Type B pancreatic cell (in vitro differentiated cells): Measurements from ENCODE around the gene LDLRAD3. TPM values are rescaled to one million over a fixed set of nuclear protein-coding genes. Genes with fewer than 3 reads are reported as not detected.

Experiments used
- DNase-seq: peaks from one replicate; pipeline ENCODE4 v3.0.0; 2021; ENCODE audit warnings: mixed read lengths; ENCODE audit not compliant: unreplicated experiment; ENCODE audit errors: extremely low spot score
- H3K27ac Mint-ChIP-seq: 2 replicates; pipeline ENCODE4 v1.8.0; 2021; ENCODE audit warnings: mild to moderate bottlenecking, mixed read lengths
- H3K27me3 Mint-ChIP-seq: 2 replicates; pipeline ENCODE4 v1.8.0; 2021; ENCODE audit warnings: mixed read lengths
- H3K36me3 Mint-ChIP-seq: 2 replicates; pipeline ENCODE4 v1.8.0; 2021; ENCODE audit warnings: mixed read lengths
- H3K4me1 Mint-ChIP-seq: one replicate; pipeline ENCODE4 v1.8.0; 2021; ENCODE audit warnings: mixed read lengths; ENCODE audit not compliant: unreplicated experiment
- H3K4me3 Mint-ChIP-seq: 2 replicates; pipeline ENCODE4 v1.8.0; 2021; ENCODE audit warnings: mild to moderate bottlenecking, mixed read lengths
- H3K9me3 Mint-ChIP-seq: 2 replicates; pipeline ENCODE4 v1.8.0; 2021; ENCODE audit warnings: mixed read lengths
- CTCF ChIP-seq: fragments of 200-600 bp; sonication (generic); conservative IDR thresholded peaks from 2 replicates; pipeline ENCODE4 v1.5.0; 2021; ENCODE audit warnings: antibody characterized with exemption, mild to moderate bottlenecking
- total RNA-seq: library from RNA; stranded (reverse); gene quantifications from 2 replicates; pipeline ENCODE4 v1.2.1, GENCODE V29; 2021; ENCODE audit warnings: low replicate concordance

The LDLRAD3 gene
- total RNA-seq, 1 donor from 2014 or later = 20.7 TPM

- Mint-ChIP-seq H3K27me3 (peaks cover 3% of the 10 kb centered on the region), H3K9me3 (no peaks in the 10 kb centered on the region)
These were observed 186.5 kb downstream of the LDLRAD3 start for GRCh38 chr11:36130401-36130800.

GRCh38 chr11:36131721-36132397, 188.0 kb downstream of the LDLRAD3 start:
- Mint-ChIP-seq H3K36me3 (peaks cover 7% of the 10 kb centered on the region), H3K4me1 (peaks cover 16% of the 10 kb centered on the region), H3K4me3 (no peak overlapping the region), H3K27me3 (peaks cover 3% of the 10 kb centered on the region), H3K27ac (no peak overlapping the region), H3K9me3 (no peaks in the 10 kb centered on the region)
- peak; percentile 81 for TF ChIP-seq CTCF
- no peak for DNase-seq

More at GRCh38 chr11:36130401-36130800, 186.5 kb downstream of the LDLRAD3 start:
- Mint-ChIP-seq H3K4me1 (peaks cover 25% of the 10 kb centered on the region), H3K36me3 (no peaks in the 10 kb centered on the region), H3K4me3 (no peak overlapping the region), H3K27ac (no peak overlapping the region)
- no peak for DNase-seq
- no peak for TF ChIP-seq CTCF

DNA sequence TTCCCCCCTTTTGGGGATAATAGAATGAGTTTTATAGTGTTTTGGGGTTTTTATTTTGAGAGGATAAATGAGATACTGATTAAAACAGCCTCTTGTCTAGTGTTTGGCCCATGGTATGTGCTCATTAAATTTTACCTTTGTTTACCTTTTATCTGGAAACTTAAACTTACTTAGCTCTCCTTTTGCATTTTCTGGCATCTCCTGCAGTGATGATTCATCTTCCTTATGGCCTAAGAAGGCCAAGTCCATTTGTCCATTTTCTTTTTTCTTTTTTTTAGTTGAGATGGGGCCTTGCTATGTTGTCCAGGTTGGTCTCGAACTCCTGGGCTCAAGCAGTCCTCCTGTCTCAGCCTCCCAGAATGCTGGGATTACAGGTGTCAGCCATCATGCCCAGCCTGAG, 189.1 kb downstream of the LDLRAD3 start:
- H3K27ac Mint-ChIP-seq = no peak overlapping the region
- no peak for DNase-seq
- H3K4me1 Mint-ChIP-seq = peaks cover 16% of the 10 kb centered on the region
- H3K9me3 Mint-ChIP-seq = no peaks in the 10 kb centered on the region
- peaks cover 7% of the 10 kb centered on the region for H3K36me3 Mint-ChIP-seq
- no peak overlapping the region for H3K4me3 Mint-ChIP-seq
- peaks cover 3% of the 10 kb centered on the region for H3K27me3 Mint-ChIP-seq
- TF ChIP-seq CTCF = no peak

DNA sequence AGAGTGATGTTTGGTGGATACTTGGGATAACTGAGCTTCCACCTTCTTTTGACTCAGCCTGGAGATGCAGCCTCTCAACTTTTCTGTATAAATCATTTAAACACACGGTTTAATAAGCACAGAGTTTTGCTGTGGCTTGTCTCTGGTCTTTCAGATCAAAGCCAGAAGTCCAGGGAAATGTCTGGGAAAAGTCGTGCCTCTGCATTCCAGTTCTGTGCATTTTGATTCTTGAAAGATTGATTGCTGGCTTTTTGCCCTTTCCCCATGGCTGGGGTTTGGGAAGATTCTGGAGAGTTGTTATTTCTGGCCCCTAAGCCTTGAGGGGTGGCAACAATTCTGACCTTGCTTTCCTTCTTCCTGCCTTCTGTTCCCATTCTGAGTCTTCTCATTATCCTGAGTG, 191.2 kb downstream of the LDLRAD3 start:
- H3K36me3 Mint-ChIP-seq = peaks cover 10% of the 10 kb centered on the region

DNA sequence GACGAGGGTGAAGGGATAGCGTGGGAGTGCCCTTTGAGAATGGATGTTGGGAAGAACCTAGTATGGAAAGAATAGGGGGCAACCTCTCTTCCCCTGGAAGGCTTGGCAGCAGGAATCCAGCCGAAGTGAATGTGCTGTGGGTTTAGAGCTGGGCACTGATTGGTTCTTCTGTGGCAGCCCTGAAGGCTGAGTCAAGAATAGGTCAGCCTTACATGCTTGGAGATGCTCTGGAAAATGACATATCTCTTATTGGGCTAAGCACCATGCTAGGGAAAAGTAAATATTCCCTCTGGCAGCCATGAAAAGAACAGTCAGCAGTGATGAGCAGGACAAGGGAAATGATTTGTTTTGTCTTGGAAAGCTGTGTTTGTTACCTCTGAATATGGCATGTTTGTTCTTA, 195.9 kb downstream of the LDLRAD3 start:
- peaks cover 20% of the 10 kb centered on the region for H3K4me1 Mint-ChIP-seq
- TF ChIP-seq CTCF = no peak
- H3K27me3 Mint-ChIP-seq = no peaks in the 10 kb centered on the region
- H3K27ac Mint-ChIP-seq = no peak overlapping the region
- no peaks in the 10 kb centered on the region for H3K9me3 Mint-ChIP-seq
- peaks cover 10% of the 10 kb centered on the region for H3K36me3 Mint-ChIP-seq
- H3K4me3 Mint-ChIP-seq = no peak overlapping the region
- DNase-seq = no peak

More for the DNA sequence above, 191.2 kb downstream of the LDLRAD3 start:
- TF ChIP-seq CTCF = no peak
- Mint-ChIP-seq H3K9me3 (no peaks in the 10 kb centered on the region), H3K4me1 (peaks cover 16% of the 10 kb centered on the region), H3K27me3 (peaks cover under 1% of the 10 kb centered on the region), H3K27ac (no peak overlapping the region), H3K4me3 (no peak overlapping the region)
- DNase-seq = no peak
